ENCODE data around the gene ENTHD1.

The ENTHD1 gene

GRCh38 chr22:39839917-39840510 is 53.5 kb downstream of the ENTHD1 start:
- no peak for DNase-seq

- no peak for DNase-seq
Measured at GRCh38 chr22:39839204-39839603, 54.4 kb downstream of the ENTHD1 start.

- no peak for DNase-seq
Measured at GRCh38 chr22:39833610-39834009, 60.0 kb downstream of the ENTHD1 start.

- DNase-seq: no peak
Measured at GRCh38 chr22:39833093-39833492, 60.5 kb downstream of the ENTHD1 start.

GRCh38 chr22:39832627-39833074 is 60.9 kb downstream of the ENTHD1 start:
- DNase-seq: no peak

GRCh38 chr22:39825661-39826102 is 67.9 kb downstream of the ENTHD1 start:
- DNase-seq: no peak

GRCh38 chr22:39821008-39821407 is 72.6 kb downstream of the ENTHD1 start:
- DNase-seq: no peak

- no peak for DNase-seq
Measured at GRCh38 chr22:39820256-39820655, 73.3 kb downstream of the ENTHD1 start.

- DNase-seq: no peak
Measured at GRCh38 chr22:39819429-39819828, 74.1 kb downstream of the ENTHD1 start.

- DNase-seq: no peak
Measured at GRCh38 chr22:39818094-39818493, 75.5 kb downstream of the ENTHD1 start.

- DNase-seq: no peak
Measured at GRCh38 chr22:39815932-39816331, 77.6 kb downstream of the ENTHD1 start.

GRCh38 chr22:39814899-39815298 is 78.7 kb downstream of the ENTHD1 start:
- DNase-seq: no peak

- no peak for DNase-seq
Measured at GRCh38 chr22:39809772-39810557, 83.6 kb downstream of the ENTHD1 start.

GRCh38 chr22:39808081-39808480 is 85.5 kb downstream of the ENTHD1 start:
- DNase-seq: no peak

- DNase-seq: no peak
Measured at GRCh38 chr22:39806109-39806508, 87.5 kb downstream of the ENTHD1 start.

- no peak for DNase-seq
Measured at GRCh38 chr22:39805117-39805516, 88.4 kb downstream of the ENTHD1 start.

- DNase-seq: no peak
Measured at GRCh38 chr22:39802682-39803081, 90.9 kb downstream of the ENTHD1 start.

- DNase-seq: peak; percentile 51
Measured at GRCh38 chr22:39800790-39801520, 92.6 kb downstream of the ENTHD1 start.

- DNase-seq: no peak
Measured at GRCh38 chr22:39797528-39798147, 95.9 kb downstream of the ENTHD1 start.

GRCh38 chr22:39789788-39790187 is 103.8 kb downstream of the ENTHD1 start:
- DNase-seq: no peak

- no peak for DNase-seq
Measured at GRCh38 chr22:39785232-39785631, 108.3 kb downstream of the ENTHD1 start.

- DNase-seq: no peak
Measured at GRCh38 chr22:39777716-39778454, 115.7 kb downstream of the ENTHD1 start.

All from NCI-H510A (cell line).